GM21360 (cell line): Measurements from ENCODE around the gene GLIS1.

ENCODE experiments used
- ATAC-seq: cut with Tn5 transposase; IDR thresholded peaks from one replicate; pipeline ENCODE4 v1.9.1; 2021; ENCODE audit warnings: mild to moderate bottlenecking, moderate library complexity; ENCODE audit not compliant: unreplicated experiment

GLIS1 gene

GRCh38 chr1:53584777-53585107 is 154.2 kb downstream of the GLIS1 start:
- no peak for ATAC-seq

DNA sequence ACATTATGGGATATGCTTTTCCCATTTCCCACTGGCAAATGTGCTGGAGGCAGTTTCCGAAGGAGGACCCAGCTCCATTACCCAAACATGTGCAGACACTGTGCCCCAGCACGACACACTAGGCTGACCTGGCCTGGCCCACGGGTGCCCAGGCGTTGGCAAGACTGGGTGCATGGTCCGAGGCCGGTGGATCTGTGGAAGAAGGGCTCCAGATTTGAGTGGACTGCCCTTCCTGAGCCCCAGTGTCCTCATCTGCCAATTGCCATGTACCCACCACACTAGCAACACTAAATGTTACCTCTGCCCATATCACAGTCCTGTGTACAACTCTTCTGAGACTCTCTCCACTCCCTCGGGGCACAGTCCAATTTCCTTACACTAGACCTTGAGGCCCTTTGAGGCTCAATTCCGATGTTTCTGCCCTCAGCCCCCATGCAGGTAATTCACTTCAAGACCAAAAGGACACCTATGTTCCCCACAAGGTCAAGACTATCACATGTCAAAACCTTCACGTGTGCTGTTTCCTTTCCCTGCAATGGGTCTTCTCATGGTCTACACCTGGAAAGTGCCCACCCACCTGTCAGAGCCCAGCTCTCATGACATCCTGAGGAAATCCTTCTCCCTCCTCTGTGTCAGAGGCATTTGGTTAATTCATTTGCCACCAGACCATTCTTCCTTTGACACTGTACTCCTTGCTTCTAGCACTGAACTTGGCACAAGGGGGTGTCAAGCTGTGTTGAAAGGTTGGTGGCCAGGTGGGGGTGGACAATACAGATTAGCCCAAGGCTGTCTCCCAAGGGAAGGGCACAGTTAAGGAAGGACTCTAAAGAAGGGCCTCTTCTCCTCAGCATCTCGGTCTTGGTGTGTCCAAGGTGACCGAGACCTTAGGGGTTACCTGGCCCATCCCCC is 154.8 kb downstream of the GLIS1 start:
- ATAC-seq: no peak

GRCh38 chr1:53583021-53583867 is 155.7 kb downstream of the GLIS1 start:
- no peak for ATAC-seq

DNA sequence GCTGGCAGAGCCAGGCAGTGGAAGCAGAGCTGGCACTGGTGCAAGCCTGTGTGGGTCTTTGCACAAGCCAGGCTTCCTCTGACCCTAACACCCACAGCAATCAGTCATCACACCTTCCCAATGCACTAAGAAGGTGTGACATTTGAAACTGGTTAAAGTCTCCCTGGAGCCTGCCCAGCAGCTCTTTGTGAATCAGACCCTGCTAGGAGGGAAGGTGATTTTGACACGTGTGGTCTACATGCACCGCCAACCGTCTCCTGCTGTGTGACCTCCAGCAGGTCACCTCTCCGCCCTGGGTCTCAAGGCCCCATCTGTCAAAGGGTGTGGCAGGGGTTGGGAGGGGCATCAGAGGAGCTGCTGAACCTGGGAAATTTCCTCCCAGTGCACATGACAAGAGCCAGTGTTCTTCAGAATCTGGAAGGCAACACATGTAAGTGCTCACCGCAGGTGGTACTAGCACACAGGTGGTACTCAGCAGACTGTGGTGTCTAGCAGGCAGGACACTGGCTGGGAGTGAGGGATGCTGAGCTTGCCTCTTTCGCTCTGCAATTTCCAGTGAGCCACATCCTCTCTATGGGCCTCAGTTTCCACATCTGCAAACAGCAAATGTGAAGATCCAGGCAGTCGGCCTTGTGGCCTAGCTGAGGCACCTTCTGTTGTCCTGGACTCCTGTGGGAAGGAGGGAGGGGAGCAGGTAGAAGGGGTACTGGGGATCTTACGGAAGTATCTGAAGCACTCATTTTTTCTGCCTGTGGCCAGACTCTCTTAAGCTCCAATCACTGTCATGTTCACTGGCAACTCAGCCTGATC is 156.5 kb downstream of the GLIS1 start:
- ATAC-seq: no peak

- no peak for ATAC-seq
Measured at GRCh38 chr1:53581476-53581875, 157.5 kb downstream of the GLIS1 start.

- ATAC-seq: no peak
Measured at GRCh38 chr1:53580739-53581475, 158.1 kb downstream of the GLIS1 start.

DNA sequence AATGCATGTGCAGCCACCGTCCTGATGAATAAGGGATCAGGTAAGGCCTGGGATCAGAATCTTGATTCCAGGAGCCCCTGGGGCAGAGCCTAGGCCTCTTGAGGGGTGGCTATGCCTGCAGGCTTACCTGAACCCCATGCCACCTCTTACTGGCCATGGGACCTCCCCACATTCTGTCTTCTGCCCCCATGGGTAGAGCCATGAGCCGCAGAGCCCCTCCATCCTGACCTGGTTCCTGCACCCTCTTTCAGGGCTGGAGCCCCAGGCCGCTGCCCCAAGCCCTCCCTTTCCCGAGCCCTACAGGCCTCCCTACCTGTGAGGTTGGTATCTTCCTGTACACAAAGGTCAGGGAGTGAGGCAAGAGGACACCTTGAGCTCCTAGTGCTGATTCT is 159.0 kb downstream of the GLIS1 start:
- ATAC-seq: no peak

DNA sequence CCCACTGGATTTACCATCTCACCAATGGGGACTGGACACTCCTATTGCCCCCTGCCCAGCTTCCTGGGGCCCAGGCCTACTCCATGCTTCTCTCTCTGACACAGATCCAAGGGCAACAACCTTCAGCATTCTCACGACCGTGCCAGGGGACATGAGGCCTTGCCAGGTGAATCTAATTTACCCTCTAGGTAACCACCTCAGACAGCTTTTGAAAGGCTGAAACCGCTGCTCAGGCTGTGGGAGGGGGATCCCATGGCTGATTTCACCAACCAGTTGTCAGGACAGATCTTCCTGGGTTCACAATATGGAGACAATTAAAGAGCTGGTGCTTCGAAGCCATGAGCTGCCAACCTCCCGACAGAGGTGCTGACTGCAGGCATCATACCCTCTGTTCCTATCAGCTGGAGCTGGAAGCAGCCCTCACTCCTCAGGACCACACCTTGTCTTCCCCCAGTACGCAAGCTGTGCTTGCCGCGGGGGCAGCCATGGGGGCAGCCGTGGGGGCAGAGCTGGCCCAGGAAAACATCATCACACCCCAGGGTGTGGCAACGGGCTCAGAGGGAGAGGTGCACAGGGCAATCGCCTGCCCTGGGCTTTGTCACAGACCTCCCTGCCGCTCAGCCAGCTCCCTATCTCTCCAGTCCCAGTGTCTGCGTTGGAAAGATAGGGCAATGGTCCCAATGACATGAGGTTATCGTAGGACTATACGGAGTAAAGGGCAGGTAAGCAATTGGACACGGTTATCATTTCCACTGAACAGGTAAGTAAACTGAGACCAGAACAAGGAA is 159.5 kb downstream of the GLIS1 start:
- no peak for ATAC-seq

DNA sequence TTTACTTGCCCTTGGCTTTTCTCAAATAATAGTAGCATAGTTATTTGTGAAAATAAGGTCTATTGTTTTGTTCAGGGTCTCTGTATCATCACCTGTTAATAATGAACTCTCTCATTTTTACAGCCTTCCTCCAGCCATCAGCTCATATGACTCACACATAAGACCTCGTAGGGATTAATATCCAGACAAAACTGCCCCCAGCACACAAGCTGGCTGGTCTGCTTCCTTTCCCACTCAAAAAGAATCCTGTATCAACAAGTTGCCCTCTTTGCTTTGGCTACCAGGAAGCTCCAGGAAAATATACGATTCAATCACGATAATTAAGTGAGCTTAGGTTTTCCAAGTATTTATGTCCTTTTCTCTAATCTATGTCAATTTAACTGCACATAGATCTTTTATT is 160.6 kb downstream of the GLIS1 start:
- ATAC-seq: no peak

- ATAC-seq: no peak
Measured at GRCh38 chr1:53577761-53578100, 161.2 kb downstream of the GLIS1 start.

DNA sequence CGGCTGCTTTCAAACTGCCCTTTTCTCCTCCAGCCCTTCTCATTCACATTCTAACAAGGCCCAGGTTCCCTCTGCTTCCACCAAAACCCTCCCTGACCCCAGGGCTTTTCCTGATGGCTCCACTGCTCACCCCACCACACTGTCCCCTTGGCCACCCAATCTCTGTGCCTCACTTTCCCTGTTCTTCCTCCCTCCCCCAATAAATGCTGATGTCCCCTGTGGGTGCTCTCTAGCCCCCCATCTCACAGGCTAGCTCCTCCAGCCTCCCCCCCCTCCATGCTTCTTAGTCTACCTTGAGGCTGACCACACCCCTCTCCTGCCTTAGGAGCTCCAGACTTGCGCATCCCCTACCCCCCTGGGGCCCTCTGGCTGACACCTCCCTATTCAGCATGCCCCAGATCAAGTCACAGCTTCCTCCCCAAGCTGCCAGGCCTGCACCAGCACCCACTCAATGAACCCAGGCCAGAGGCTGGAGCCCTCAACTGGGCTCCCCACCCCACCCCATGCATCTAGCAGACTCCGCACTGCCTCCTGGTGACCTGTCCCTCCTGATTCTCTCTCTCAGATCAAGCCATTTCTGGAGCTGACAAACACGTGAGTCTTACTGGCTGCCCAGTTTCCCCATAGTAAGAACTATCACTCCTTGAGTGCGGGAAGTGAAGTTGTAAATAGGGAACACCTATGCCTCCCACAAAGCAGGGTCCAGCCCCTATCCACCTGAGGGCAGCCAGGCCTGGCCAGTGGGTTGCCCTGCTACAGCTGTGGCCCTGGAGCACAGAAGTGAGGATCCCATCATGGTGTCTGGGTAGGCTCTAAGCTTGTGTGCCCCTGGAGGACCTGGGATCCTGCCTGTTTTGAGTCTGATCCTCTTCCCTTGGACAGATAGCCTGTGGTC is 161.9 kb downstream of the GLIS1 start:
- no peak for ATAC-seq

DNA sequence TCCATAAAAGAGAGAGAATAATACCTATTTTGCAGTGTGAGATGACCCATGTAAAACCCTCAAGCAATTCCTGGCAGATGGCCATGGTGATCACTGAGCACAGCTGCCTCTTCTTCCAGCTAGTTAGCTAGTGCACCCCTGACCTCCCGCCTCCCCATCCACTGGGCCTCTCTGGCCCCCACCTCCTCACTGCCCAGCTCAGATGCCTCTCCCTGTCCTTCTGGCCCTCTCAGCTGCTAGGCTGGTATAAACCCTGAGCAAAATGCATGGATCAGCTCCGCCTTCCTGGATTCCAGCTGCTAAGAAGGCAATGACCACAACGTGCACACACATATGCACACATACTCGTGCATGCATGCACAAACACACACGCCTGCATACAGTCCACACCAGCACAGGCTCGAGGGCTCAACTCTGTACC is 162.6 kb downstream of the GLIS1 start:
- ATAC-seq: no peak

GRCh38 chr1:53575955-53576320 is 163.0 kb downstream of the GLIS1 start:
- ATAC-seq: no peak

GRCh38 chr1:53575141-53575954 is 163.6 kb downstream of the GLIS1 start:
- ATAC-seq: no peak

GRCh38 chr1:53574621-53575020 is 164.3 kb downstream of the GLIS1 start:
- no peak for ATAC-seq

DNA sequence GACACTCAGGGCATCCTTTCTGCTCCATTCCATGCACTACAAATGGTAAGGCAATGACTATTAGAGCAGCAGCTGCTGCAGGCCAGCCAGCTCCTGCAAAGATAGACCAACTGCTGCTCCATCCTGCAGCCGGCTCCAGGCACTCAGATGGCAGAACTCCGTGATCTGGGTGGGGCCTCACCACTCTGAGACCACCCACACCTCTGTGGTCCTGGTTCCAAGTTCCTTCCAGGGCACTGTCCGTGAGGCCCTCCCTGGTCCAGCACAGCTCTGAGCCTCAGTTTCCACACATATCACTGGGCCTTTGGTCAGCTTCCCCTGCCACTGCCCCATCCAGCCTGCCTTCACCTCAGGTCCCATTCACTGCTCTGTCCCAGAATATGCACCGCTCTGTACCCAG is 165.0 kb downstream of the GLIS1 start:
- no peak for ATAC-seq

DNA sequence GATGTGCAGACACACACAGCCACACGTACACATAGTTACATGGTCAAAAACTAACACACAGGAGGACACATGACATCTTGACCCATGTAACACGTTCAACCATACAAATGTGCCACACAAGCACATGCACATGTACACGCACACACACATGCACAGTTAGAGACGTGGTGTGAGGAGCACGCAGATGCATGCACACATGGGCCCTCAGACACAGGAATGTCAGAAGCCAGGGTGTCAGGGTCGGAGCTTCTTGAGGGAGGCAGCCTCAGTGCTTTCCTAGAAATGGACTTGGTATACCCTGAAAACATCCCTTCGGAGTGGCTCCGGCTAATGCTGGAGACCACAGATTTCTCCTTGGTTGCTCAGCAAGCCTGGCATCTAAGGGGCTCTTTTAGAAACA is 165.4 kb downstream of the GLIS1 start:
- no peak for ATAC-seq

- no peak for ATAC-seq
Measured at GRCh38 chr1:53572815-53573173, 166.2 kb downstream of the GLIS1 start.
